GM18873 (cell line): ENCODE measurements around the gene FASTK.
"Not testable (repeated sequence)": the region's sequence is repeated elsewhere in the genome, so short reads cannot be mapped to it uniquely, and the experiment has no call there.

Experiments used
- ATAC-seq: cut with Tn5 transposase; IDR thresholded peaks from one replicate; pipeline ENCODE4 v1.9.1; 2021; ENCODE audit warnings: mild to moderate bottlenecking, moderate library complexity, moderate number of reproducible peaks; ENCODE audit not compliant: unreplicated experiment, low FRiP score

Gene FASTK

DNA sequence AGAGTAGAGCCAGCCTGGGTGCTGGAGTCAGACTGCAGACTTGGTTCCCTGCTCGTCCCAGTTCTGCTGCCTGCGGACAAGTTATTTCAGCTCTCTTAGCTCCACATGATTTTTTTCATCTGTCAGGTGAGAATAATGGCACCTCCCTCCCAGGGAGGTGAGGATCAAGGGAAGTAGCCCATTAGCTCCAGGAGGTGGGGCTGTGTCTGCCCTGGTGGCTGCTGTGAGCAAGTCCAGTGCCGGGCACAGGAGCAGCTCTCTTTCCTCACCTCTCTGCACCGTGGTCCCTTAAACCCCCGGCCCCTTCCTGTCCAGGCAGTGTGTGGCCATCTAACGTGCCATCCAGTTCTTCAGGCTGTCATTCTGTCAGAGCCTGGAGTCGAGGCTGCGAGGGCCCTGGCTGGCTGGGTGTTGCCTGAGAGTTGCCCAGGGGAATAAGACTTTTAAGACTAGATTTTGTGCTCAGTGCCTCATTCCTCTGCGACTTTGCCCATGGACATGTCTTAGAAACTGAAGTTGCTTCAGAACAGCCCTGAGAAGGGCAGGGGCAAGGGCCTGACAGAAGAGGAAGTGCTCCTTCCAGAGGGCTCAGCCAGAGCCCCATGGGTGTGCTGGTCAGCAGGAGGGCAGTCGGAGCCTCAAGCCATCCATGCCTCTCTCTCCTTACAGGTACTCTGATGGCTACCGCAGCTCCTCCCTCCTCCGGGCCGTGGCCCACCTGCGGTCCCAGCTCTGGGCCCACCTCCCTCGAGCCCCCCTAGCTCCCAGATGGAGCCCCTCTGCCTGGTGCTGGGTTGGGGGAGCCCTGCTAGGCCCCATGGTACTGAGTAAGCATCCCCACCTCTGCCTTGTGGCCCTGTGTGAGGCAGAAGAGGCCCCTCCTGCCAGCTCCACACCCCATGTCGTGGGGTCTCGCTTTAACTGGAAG lies 47.4 kb downstream of the FASTK start:
- no peak for ATAC-seq

GRCh38 chr7:151031011-151031410 lies 49.6 kb downstream of the FASTK start:
- ATAC-seq, result no peak

- ATAC-seq, result no peak
These were observed 51.6 kb downstream of the FASTK start for GRCh38 chr7:151028948-151029501.

DNA sequence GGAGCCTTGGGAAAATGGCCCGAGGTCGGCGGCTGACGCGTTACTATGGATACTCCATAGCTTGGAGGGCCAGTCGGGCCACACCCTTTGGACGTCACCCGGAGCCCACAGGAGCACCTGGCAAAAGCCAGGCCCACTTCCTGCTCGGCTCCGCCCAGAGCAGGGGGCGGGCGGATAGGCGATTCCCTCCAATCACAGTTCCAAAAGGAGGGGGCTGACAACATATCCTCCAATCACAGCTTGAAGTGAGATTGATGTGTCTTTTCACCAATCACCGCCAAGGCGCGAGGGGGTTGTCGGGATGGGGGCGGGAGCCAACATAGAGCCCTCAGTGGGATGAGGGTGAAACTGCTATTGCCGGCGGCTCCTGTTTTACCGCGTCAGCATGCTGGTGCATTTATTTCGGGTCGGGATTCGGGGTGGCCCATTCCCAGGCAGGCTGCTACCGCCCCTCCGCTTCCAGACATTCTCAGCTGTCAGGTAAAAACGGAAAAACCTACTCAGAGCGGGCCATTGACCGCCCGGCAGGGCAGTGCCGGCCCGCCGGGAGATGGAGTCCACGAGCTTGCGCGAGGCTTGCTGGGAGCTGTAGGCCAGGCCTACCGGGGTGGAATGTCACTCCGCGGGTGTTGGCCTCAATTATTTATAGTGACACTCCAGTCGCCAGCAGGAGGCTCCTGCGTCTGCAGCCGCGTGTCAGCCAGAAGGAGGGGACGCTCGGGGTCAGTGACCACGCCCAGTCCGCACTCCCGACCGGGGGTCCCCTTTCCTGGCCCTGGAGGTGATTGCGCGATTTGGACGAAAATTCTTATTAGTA lies 52.3 kb downstream of the FASTK start, which contains the start of gene ABCB8:
Gene ABCB8, plus strand, starts transcription at position 320 of the 817 bp plus-strand sequence. Its CDS starts 66 bp downstream, at position 386.
- peak; percentile 97 for ATAC-seq

DNA sequence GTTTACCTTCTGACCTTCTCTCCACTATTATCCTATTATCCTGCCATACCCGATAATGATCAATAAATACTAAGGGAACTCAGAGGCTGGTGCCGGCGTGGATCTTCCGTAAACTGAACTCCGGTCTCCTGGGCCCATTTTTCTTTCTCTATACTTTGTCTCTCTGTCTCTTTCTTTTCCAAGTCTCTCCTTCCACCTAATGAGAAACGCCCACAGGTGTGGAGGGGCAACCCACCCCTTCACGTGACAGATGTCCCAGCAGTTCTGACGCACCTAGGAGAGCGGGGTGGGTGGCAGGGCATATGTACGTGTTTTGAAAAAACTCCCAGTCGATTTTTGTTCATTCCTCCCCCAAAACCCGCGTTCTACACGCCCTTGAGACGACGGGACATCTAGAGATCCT lies 52.9 kb downstream of the FASTK start:
- ATAC-seq, result not testable (repeated sequence)

GRCh38 chr7:151026771-151027727 lies 53.6 kb downstream of the FASTK start:
- not testable (repeated sequence) for ATAC-seq
